Upper lobe of right lung (tissue), 1 donor: ENCODE results near the gene COQ10B. TPM values are rescaled to one million over a fixed set of nuclear protein-coding genes. Genes with fewer than 3 reads are reported as not detected.

Source experiments
- ATAC-seq: fragments of 200-7000 bp; cut with Tn5 transposase; one replicate; pipeline ENCODE4 v1.9.1; 2020; ENCODE audit warnings: mild to moderate bottlenecking, moderate library complexity
- DNase-seq: peaks from one replicate; pipeline ENCODE4 v3.0.0-alpha.2; 2020
- H3K27ac ChIP-seq: fragments of 200-600 bp; one replicate; pipeline ENCODE4 v1.8.0; 2022
- H3K27me3 ChIP-seq: fragments of 200-600 bp; one replicate; pipeline ENCODE4 v1.8.0; 2022; ENCODE audit warnings: mild to moderate bottlenecking
- H3K36me3 ChIP-seq: fragments of 200-600 bp; one replicate; pipeline ENCODE4 v1.8.0; 2022
- H3K4me1 ChIP-seq: fragments of 200-600 bp; one replicate; pipeline ENCODE4 v1.8.0; 2022
- H3K4me3 ChIP-seq: fragments of 200-600 bp; one replicate; pipeline ENCODE4 v1.8.0; 2022; ENCODE audit warnings: mild to moderate bottlenecking
- H3K9me3 ChIP-seq: fragments of 200-600 bp; one replicate; pipeline ENCODE4 v1.8.0; 2022
- CTCF ChIP-seq: fragments of 200-600 bp; IDR thresholded peaks from one replicate; pipeline ENCODE4 v1.8.0; 2022; ENCODE audit warnings: antibody characterized with exemption
- intact Hi-C: fragments of 100-400 bp; cut with DNase I; formaldehyde crosslinking; loops from one replicate; pipeline ENCODE4 v1.11.0; 2022
- total RNA-seq: library from RNA; stranded (reverse); fragmentation: NEBNext Ultra II Directional; extraction: Animal tissue kit (Norgen Biotek cat#: 25700); gene quantifications from one replicate; pipeline ENCODE4 v1.2.1, GENCODE V29; 2021
- donor health status: DM: no; HTN: yes; CAD: no; lungs with severe emphysema.

The COQ10B gene
- total RNA-seq, 1 donor from 2014 or later: 26.5 TPM

DNA sequence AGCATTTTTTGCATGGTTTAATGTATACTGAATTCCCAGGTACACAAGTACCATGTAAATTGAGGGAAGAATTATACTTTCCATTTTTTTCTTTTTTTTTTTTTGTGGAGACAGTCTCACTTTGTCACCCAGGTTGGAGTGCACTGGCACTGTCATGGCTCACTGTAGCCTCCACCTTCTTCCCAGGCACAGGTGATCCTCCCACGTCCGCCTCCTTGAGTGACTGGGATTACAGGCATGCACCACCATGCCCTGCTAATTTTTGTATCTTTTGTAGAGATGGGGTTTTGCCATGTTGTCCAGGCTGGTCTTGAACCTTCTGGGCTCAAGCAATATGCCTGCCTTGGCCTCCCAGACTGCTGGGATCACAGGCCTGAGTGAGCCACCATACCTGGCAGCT lies 50.6 kb downstream of the COQ10B start:
- Histone ChIP-seq H3K36me3 (peaks cover 32% of the 10 kb centered on the region), H3K9me3 (no peaks in the 10 kb centered on the region), H3K4me1 (peaks cover 16% of the 10 kb centered on the region), H3K4me3 (no peak overlapping the region), H3K27me3 (no peaks in the 10 kb centered on the region), H3K27ac (no peak overlapping the region)
- DNase-seq (no peak), ATAC-seq (no peak)
- no peak for TF ChIP-seq CTCF
- intact Hi-C loops: no loop called here

- Histone ChIP-seq H3K36me3 (peaks cover 32% of the 10 kb centered on the region), H3K27ac (no peak overlapping the region), H3K4me1 (peaks cover 16% of the 10 kb centered on the region), H3K27me3 (no peaks in the 10 kb centered on the region), H3K9me3 (no peaks in the 10 kb centered on the region), H3K4me3 (no peak overlapping the region)
- intact Hi-C loops: no loop called here
- no peak for ATAC-seq
- no peak for DNase-seq
- no peak for TF ChIP-seq CTCF
Observed at GRCh38 chr2:197504512-197504911, 51.2 kb downstream of the COQ10B start.

- ATAC-seq (no peak), DNase-seq (no peak)
- Histone ChIP-seq H3K4me3 (no peak overlapping the region), H3K4me1 (peaks cover 9% of the 10 kb centered on the region), H3K9me3 (no peaks in the 10 kb centered on the region), H3K27me3 (no peaks in the 10 kb centered on the region), H3K36me3 (peaks cover 32% of the 10 kb centered on the region), H3K27ac (no peak overlapping the region)
- intact Hi-C loops: no loop called here
- TF ChIP-seq CTCF: no peak
Observed at GRCh38 chr2:197506658-197507057, 53.3 kb downstream of the COQ10B start.

- TF ChIP-seq CTCF: no peak
- ATAC-seq (no peak), DNase-seq (no peak)
- H3K36me3 ChIP-seq: no peaks in the 10 kb centered on the region
- H3K4me1 ChIP-seq: peaks cover 17% of the 10 kb centered on the region
- intact Hi-C loops: no loop called here
- no peak overlapping the region for H3K27ac ChIP-seq
- no peaks in the 10 kb centered on the region for H3K27me3 ChIP-seq
- no peak overlapping the region for H3K4me3 ChIP-seq
- H3K9me3 ChIP-seq: no peaks in the 10 kb centered on the region
Observed at GRCh38 chr2:197513915-197514314, 60.6 kb downstream of the COQ10B start.

- DNase-seq: no peak
- ATAC-seq: no peak
- Histone ChIP-seq H3K9me3 (no peaks in the 10 kb centered on the region), H3K27ac (peak overlapping the region; percentile 91), H3K27me3 (no peaks in the 10 kb centered on the region), H3K4me3 (peak overlapping the region; percentile 85), H3K36me3 (no peaks in the 10 kb centered on the region), H3K4me1 (peaks cover 17% of the 10 kb centered on the region)
- TF ChIP-seq CTCF: no peak
- intact Hi-C loops: no loop called here
Observed at GRCh38 chr2:197514754-197515153, 61.4 kb downstream of the COQ10B start.

- Histone ChIP-seq H3K4me1 (peaks cover 17% of the 10 kb centered on the region), H3K27ac (peak overlapping the region; percentile 91), H3K9me3 (no peaks in the 10 kb centered on the region), H3K4me3 (peak overlapping the region; percentile 85), H3K36me3 (no peaks in the 10 kb centered on the region), H3K27me3 (no peaks in the 10 kb centered on the region)
- TF ChIP-seq CTCF: no peak
- DNase-seq (no peak), ATAC-seq (no peak)
- intact Hi-C loops: no loop called here
Observed at GRCh38 chr2:197515315-197515738, 62.0 kb downstream of the COQ10B start.
